Nephron (organoid): ENCODE results near the gene GALNT3.

Experiments
- H3K27ac Mint-ChIP-seq, 3 experiments: 2 replicates each; pipeline ENCODE4 v1.8.0; 2020; ENCODE audit warnings: mixed read lengths in 3 of 3, mild to moderate bottlenecking in 2 of 3, moderate library complexity in 1 of 3
- H3K27me3 Mint-ChIP-seq: 2 replicates; pipeline ENCODE4 v1.8.0; 2021; ENCODE audit warnings: low read depth, mild to moderate bottlenecking, moderate library complexity, mixed read lengths
- H3K36me3 Mint-ChIP-seq: 2 replicates; pipeline ENCODE4 v1.8.0; 2020; ENCODE audit warnings: low read depth, mixed read lengths
- H3K4me1 Mint-ChIP-seq: 2 replicates; pipeline ENCODE4 v1.8.0; 2020; ENCODE audit warnings: mixed read lengths
- H3K4me3 Mint-ChIP-seq, 3 experiments: 2 replicates each; pipeline ENCODE4 v1.8.0; 2020; ENCODE audit warnings: mild to moderate bottlenecking in 3 of 3, mixed read lengths in 3 of 3, moderate library complexity in 2 of 3
- H3K9me3 Mint-ChIP-seq: 2 replicates; pipeline ENCODE4 v1.8.0; 2020; ENCODE audit warnings: mixed read lengths
- TF ChIP-seq, protein P1 (sequence below), 3 experiments: fragments of 200-600 bp; sonication (generic); IDR thresholded peaks; one replicate each; pipeline ENCODE4 v1.5.0; 2021; ENCODE audit warnings: antibody characterized with exemption in 3 of 3; ENCODE audit not compliant: unreplicated experiment in 3 of 3

The GALNT3 gene

DNA sequence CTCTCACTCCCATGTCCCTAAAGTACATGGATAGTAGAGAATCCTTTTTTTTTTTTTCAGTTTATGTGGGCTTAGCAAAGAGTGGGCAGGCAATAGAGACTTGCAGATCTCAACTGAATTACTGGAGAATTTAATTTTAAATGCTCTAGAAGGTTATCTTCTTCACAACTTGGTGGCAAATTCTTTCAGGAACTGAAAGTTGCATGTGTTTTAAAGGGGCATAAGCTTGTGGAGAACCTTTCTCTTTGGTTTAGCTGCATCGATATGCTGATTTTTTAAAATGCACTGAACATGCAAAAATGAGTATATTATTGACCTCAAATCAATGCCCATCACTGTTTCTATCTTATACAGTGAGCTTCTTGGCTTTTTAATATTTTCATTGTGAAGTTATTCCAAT, 24.9 kb upstream of the GALNT3 start:
- Mint-ChIP-seq H3K27ac (no peak overlapping the region), H3K4me3 (no peak overlapping the region), H3K9me3 (no peaks in the 10 kb centered on the region), H3K4me1 (no peaks in the 10 kb centered on the region), H3K36me3 (no peaks in the 10 kb centered on the region), H3K27me3 (no peaks in the 10 kb centered on the region)
- TF ChIP-seq, protein P1, sequence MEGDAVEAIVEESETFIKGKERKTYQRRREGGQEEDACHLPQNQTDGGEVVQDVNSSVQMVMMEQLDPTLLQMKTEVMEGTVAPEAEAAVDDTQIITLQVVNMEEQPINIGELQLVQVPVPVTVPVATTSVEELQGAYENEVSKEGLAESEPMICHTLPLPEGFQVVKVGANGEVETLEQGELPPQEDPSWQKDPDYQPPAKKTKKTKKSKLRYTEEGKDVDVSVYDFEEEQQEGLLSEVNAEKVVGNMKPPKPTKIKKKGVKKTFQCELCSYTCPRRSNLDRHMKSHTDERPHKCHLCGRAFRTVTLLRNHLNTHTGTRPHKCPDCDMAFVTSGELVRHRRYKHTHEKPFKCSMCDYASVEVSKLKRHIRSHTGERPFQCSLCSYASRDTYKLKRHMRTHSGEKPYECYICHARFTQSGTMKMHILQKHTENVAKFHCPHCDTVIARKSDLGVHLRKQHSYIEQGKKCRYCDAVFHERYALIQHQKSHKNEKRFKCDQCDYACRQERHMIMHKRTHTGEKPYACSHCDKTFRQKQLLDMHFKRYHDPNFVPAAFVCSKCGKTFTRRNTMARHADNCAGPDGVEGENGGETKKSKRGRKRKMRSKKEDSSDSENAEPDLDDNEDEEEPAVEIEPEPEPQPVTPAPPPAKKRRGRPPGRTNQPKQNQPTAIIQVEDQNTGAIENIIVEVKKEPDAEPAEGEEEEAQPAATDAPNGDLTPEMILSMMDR (IDR thresholded peaks at IDR 0.05; ENCODE audit: unreplicated experiment in 3 of 3), result no peak

DNA sequence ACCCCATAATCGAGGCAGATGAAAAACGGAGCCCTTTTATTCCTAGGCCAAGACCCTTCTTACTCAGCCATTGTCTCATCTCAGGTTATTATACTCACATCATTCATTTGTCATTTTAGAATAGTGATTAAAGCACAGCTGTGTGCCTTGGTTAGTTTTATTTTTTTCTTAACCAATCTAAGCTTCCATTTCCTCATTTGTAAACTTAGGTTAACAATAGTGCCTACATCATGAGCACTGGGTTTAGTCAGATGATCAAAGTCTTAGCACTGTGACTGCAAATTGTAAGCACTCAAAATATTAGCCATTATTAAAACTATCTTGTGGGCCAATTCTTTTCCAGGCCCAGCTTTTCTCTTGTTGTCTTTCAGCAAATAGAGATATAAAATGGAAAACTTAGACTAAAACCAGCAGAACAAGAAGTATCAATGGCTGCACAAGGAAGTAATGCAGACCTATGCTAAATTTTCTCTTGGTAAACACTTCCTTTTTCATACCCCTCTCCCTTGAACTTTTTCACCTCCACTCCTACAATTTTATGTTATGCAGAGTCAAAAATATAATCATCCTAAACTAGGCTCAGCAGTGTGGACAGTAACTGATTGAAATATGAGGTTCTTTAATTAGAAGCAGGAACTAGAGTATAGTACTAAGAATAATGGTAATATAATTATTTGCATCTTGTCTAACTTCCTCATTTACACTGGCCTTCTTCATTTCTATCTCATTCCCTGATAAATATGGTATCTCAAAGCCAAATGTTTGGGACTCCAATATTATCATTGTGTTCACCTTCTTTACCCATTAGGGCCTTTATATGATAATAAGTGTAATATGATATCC, 21.5 kb upstream of the GALNT3 start:
- Mint-ChIP-seq H3K4me3 (no peak overlapping the region), H3K36me3 (no peaks in the 10 kb centered on the region), H3K4me1 (no peaks in the 10 kb centered on the region)

DNA sequence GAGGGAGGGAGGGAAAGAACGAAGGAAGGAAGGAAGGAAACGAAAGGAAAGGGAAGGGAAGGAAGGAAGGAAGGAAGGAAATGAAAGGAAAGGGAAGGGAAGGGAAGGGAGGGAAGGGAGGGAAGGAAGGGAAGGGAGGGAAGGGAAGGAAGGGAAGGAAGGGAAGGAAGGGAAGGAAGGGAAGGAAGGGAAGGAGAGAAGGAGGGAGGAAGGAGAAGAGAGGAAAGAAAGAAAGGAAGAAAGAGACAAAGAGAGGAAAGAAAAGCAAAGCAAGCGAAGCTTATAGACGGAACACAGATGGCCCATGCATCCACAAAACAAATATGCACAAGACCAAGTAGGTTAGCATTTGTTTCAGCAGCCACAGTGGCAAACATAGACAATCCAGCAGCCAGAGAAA, 20.4 kb upstream of the GALNT3 start:
- TF ChIP-seq, protein P1 (IDR thresholded peaks at IDR 0.05; ENCODE audit: unreplicated experiment in 3 of 3), result no peak
- Mint-ChIP-seq H3K9me3 (no peaks in the 10 kb centered on the region), H3K4me1 (no peaks in the 10 kb centered on the region), H3K27me3 (no peaks in the 10 kb centered on the region), H3K36me3 (no peaks in the 10 kb centered on the region), H3K4me3 (no peak overlapping the region), H3K27ac (no peak overlapping the region)

More for the DNA sequence above, 21.5 kb upstream of the GALNT3 start:
- TF ChIP-seq, protein P1 (IDR thresholded peaks at IDR 0.05; ENCODE audit: unreplicated experiment in 3 of 3), result no peak
- no peak overlapping the region for H3K27ac Mint-ChIP-seq
- no peaks in the 10 kb centered on the region for H3K27me3 Mint-ChIP-seq
- no peaks in the 10 kb centered on the region for H3K9me3 Mint-ChIP-seq

DNA sequence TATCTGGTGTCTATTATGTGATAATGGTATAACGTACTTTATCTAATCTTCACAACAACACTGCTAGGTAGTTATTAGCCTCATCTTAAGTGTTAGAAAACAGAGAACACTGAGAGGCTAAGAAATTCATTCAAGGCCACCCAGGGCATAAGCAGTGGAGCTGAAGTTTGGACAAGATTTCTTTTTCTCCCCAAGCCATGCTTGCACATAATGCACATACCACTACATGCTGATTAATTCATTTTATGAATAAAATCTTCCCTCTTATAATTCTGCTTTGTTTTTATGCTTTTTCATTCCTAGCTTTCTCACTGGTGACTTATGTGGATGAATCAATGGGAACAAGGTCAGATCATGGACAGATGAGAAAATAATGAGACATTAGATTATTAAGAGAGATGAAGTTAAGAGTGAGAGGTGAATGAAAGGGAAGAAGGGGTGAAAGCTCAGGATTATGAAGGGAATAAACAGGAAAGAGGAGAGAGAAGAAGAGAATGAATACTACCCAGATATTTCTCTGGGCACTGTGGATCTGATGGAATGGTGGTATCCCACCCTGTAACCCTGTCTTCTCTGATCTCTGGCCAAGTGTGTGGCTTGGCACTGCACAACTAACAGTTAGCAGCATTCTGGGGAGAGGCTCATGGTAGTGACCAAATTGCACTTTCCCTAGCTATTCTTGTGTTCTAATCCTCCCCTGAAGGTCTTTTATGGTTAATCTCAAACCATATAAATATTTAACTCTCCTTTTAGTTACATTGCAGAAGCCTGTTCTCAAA, 17.7 kb upstream of the GALNT3 start:
- Mint-ChIP-seq H3K4me3 (no peak overlapping the region), H3K9me3 (no peaks in the 10 kb centered on the region), H3K36me3 (no peaks in the 10 kb centered on the region), H3K27ac (no peak overlapping the region), H3K4me1 (no peaks in the 10 kb centered on the region), H3K27me3 (no peaks in the 10 kb centered on the region)
- TF ChIP-seq, protein P1 (IDR thresholded peaks at IDR 0.05; ENCODE audit: unreplicated experiment in 3 of 3), result no peak

DNA sequence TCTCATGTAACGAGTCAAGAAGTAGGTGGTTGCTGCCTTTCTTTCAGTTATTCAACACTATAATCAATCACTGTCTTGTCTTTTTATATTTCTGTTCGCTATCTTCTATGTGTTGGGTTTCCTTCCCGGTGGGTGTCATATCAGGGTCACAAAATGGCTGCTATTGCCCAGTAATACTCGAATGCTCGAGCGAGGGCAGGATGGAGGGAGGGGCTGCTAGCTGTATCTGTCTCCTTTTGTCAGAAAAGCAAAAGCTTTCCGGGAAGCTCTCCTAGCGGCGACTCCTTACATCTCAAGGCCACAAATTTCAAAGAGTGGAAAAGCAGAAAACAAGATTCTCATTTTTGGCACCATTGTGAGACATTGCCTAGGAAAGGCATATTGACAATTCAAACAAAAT, 16.4 kb upstream of the GALNT3 start:
- H3K27ac Mint-ChIP-seq, result no peak overlapping the region
- no peaks in the 10 kb centered on the region for H3K9me3 Mint-ChIP-seq
- H3K36me3 Mint-ChIP-seq, result no peaks in the 10 kb centered on the region
- H3K4me3 Mint-ChIP-seq, result no peak overlapping the region
- TF ChIP-seq, protein P1 (IDR thresholded peaks at IDR 0.05; ENCODE audit: unreplicated experiment in 3 of 3), result no peak
- H3K4me1 Mint-ChIP-seq, result no peaks in the 10 kb centered on the region
- no peaks in the 10 kb centered on the region for H3K27me3 Mint-ChIP-seq
